NB4 (cell line): ENCODE measurements around the gene MCTP2.

Experiments used
- POLR2A ChIP-seq: IDR thresholded peaks from 2 replicates; pipeline ENCODE4 v1.6.1; 2011; ENCODE audit warnings: mild to moderate bottlenecking; ENCODE audit not compliant: insufficient read length; ENCODE audit errors: extremely low read depth
- TF ChIP-seq, protein P1 (sequence below): IDR thresholded peaks from one replicate; pipeline ENCODE4 v1.5.1; 2012; ENCODE audit warnings: low read depth, low read length

GRCh38 chr15:94182883-94183282 is 48.5 kb upstream of the MCTP2 start:
- TF ChIP-seq, protein P1, sequence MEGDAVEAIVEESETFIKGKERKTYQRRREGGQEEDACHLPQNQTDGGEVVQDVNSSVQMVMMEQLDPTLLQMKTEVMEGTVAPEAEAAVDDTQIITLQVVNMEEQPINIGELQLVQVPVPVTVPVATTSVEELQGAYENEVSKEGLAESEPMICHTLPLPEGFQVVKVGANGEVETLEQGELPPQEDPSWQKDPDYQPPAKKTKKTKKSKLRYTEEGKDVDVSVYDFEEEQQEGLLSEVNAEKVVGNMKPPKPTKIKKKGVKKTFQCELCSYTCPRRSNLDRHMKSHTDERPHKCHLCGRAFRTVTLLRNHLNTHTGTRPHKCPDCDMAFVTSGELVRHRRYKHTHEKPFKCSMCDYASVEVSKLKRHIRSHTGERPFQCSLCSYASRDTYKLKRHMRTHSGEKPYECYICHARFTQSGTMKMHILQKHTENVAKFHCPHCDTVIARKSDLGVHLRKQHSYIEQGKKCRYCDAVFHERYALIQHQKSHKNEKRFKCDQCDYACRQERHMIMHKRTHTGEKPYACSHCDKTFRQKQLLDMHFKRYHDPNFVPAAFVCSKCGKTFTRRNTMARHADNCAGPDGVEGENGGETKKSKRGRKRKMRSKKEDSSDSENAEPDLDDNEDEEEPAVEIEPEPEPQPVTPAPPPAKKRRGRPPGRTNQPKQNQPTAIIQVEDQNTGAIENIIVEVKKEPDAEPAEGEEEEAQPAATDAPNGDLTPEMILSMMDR = no peak
- TF ChIP-seq POLR2A = no peak
